ENCODE measurements around the gene OMD.

DNA sequence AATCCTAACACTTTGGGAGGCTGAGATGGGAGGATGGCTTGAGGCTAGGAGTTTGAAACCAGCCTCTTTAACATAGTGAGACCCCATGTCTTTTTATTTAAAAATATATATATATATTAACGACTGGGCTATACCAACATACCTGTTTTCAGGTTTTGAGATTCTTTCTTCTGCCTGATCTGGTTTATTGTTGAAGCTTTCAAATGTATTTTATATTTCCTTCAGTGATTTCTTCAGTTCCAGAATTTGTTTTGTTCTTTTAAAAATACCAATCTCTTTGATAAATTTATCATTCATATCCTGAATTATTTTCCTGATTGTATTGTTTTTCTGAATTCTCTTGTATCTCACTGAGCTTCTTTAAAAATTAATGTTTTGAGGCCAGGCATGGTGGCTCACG is 51.1 kb downstream of the OMD start:
- TF ChIP-seq, protein P1, sequence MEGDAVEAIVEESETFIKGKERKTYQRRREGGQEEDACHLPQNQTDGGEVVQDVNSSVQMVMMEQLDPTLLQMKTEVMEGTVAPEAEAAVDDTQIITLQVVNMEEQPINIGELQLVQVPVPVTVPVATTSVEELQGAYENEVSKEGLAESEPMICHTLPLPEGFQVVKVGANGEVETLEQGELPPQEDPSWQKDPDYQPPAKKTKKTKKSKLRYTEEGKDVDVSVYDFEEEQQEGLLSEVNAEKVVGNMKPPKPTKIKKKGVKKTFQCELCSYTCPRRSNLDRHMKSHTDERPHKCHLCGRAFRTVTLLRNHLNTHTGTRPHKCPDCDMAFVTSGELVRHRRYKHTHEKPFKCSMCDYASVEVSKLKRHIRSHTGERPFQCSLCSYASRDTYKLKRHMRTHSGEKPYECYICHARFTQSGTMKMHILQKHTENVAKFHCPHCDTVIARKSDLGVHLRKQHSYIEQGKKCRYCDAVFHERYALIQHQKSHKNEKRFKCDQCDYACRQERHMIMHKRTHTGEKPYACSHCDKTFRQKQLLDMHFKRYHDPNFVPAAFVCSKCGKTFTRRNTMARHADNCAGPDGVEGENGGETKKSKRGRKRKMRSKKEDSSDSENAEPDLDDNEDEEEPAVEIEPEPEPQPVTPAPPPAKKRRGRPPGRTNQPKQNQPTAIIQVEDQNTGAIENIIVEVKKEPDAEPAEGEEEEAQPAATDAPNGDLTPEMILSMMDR (IDR thresholded peaks at IDR 0.05 in 8 of 11, conservative IDR thresholded peaks at IDR 0.05 in 3 of 11): no peak
- TF ChIP-seq POLR2A (IDR thresholded peaks at IDR 0.05): no peak
- no peak for TF ChIP-seq POLR2AphosphoS5 (IDR thresholded peaks at IDR 0.05)
